GM21515 (cell line): ENCODE results near the gene WWOX.

ENCODE experiments used
- ATAC-seq: cut with Tn5 transposase; IDR thresholded peaks from one replicate; pipeline ENCODE4 v1.9.1; 2021; ENCODE audit not compliant: unreplicated experiment

WWOX gene

DNA sequence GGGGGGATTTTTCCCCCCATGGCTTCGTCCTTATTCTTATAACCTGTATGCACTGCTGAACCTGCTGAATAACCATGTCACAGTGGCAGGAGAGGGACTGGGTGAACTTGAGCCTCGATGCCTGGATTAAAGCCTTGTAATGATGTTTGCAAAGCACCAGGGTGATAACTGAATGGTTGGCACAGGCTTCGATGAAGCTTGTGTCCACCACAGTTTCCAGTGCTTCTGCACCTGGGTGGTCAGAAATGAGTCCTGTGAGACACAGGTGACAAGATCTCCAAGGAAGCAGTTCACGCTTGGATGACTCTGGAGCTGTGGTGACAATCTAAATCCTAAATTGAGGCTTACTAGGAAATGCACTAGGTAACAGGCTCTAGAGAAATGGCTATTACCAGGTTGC is 771.8 kb downstream of the WWOX start:
- no peak for ATAC-seq

DNA sequence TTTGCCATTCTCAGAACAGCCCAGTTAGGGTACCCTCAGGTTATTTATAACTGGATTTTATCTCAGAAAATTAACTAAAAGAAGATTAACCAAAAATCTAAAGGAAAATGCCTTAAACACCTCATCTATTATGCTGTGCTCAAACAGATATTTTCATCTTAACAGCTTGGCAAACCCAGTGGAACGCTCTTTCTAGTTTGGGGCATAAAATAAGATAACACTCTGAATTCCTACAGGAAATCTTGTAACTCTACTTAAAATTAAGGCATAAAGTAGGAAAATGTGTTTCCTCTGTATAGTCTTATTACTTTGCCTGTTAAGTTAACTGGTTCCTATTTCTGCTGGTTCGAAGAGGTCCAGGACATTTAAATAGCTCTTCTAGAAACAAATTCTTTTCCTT is 777.2 kb downstream of the WWOX start:
- no peak for ATAC-seq

DNA sequence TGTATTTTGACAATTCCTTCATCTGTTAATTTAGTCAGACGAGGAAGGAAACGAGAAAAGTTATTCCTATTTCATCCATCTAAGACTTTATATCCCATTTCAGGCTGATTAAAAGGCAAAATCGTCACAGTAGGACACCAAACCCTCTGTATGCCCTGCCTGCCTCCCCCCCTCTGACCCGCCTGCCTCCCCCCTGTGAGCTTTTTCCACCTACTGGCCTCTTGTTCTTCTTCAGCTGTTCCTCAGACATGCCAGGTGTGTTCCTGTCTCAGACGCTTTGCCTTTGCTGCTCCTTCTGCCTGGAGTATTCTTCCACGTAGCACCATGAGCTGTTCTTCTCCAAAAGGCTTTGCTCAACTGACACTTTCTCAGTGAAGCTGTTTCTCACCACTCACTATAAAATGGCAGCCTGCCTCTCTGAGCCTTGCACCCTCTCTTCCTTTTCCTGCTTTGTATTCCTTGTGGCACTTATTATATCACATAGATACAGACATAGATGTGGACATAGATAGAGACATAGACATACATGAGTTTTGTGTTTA is 777.7 kb downstream of the WWOX start:
- ATAC-seq: no peak

DNA sequence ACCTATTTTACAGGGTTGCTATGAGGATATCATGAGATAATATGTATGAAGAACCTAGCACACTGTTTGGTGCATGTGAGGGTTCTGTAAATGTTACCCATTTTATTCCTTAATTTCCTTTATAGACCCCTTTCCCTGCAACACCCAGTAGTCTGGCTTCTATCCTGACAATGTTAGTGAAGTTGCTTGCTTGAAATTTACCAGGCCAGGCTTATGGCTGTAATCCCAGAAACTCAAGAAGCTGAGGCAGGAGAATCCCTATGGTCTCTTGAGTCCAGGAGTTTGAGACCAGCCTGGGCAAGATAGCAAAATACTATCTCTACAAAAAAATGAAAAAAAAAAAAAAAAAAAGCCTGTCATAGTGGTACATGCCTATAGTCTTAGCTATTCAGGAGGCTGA is 779.1 kb downstream of the WWOX start:
- ATAC-seq: no peak

DNA sequence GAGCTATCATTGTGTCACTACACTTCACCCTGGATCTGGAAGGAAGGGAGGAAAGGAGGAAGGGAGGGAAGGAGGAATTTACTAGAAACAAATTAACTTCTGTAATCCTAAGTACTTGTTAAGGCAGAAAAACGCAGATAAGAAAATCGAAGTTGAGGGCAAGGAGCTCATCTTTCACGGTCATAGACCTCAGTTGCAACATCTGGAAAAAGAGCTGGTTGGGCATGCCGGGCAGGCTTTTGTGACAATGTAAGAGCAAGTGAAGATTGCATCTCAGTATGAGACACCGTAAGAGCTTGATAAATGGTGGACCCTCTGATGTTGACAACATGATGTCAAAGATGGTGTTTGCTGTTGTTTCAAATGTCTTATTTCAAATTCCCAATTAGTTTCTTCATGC is 779.6 kb downstream of the WWOX start:
- ATAC-seq: no peak

DNA sequence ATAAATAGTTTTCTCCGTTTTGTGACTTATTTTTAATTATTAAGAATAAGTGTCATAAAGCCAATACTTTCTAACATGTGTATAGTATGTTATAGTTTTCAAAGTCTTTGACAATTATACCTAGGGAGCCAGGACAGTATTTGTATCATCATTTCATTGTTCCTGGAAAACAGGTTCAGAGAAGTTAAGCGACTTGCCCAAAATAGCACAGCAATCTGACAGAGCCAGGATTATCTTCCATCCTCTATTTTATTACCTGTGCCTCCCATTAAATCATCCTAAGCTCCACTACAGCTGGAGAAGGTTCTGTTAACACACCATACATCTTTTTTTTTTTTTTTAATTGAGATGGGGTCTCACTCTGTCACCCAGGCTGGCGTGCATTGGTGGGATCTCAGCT is 782.7 kb downstream of the WWOX start:
- no peak for ATAC-seq

DNA sequence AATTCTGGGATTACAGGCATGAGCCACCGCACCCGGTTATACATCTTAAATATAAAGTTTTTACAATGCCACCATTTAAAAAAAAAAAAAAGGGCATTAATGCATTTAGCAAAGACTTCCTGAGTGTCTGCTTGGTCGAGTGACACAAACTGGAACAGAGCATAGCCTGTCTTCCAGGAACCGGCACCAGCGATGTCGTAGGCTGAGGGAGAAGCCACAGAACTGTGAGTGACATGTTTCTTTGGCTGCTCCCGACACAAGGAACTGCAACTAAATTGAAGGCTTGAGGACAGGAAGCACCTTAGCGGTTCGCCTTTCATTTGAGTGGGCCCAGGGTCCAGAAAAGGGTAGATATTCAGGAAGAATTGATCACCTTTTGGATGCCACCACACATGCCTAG is 783.3 kb downstream of the WWOX start:
- no peak for ATAC-seq

DNA sequence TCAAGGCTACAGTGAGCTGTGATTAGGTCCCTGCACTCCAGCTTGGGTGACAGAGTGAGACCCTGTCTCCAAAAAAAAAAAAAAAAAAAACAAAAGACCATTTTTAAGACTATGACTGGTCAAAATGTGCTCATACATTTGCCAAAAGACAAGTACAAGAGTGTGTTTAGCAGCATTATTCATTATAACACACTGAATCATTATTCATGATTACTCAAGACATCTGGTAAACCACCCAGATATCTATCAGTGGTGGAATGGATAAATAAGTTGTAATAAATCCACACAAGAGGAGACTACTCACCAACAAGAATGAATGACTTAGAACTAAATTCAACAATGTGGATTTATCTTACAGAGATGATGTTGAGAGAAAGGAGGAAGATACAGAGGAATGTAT is 784.8 kb downstream of the WWOX start:
- no peak for ATAC-seq

DNA sequence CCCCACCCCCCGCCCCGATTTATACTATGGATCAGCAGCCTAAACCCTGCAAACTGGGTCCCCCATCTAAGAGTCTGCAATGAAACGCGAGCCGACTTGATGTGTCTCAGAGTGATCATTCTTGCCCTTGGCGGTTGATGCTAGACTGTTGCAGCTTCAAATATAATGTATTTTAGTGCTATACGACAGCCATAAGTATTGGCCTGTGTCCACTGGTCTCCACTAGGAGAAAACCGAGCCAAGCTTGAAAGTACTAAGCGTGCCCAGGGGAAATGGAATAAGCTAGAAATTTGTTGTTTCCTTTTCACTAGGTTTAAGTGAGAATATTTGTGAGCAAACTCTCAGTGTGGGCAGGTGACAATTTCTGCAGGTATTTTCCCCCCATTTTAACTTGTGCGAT is 789.9 kb downstream of the WWOX start:
- no peak for ATAC-seq

DNA sequence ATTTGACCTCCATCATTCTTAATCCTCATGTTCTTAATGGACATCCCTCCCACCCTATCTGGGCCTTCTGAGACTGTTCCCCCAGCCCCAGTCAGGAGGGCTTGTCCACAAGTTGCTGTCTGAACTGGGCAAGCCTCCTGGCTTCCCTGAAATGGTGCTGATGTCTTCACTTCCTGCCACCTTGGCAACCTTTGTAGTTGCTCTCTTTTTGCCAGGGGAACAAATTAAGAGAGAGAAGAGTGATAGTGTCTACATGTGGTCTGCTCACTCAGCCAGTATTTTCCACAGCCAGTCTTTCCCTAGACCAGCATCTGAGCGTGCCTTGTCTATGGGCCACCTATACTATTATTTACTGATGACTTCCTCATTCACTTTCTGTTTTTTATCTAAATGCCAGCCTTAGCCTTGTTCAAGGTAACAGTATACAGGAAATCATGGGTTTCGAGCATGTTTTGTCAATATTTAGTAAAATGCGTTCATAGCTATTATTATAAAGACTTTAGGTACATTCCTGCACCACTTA is 791.0 kb downstream of the WWOX start:
- ATAC-seq: no peak

DNA sequence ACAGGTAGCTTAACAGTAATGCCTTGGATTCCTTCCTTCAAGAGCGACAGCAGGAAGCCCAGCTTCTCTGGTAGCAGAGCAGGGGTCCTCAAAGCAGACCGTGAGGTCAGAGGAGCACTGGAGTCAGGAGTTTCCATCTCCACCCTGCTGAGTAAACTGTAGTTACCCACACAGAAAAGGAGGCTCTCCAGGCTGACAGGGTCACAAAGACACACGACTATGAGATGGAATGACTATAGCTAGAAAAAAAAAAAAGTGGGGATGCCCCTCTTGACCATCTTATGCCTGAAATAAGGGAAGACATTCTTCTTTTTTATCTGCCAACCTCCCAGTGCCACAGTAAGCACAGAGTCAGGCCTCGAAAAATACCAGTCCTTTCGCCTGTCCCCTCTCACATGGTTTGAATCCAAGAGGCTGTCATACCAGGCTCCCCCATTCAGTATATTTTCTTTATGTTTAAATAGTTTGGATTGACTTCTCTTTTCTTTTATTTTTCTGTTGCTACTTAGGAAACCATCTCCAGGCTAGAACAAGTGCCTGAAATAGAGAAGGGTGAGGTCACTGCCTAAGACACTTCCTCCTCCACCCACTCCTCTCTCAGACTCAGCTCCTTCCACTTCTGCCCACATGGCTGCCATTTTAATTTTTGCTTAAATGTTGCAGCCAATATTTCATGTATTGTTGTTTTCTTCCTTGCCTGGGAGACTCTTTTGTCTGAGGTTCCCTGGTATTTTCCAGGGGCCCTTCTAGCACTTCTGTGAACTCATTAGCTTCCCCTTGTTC is 793.7 kb downstream of the WWOX start:
- ATAC-seq: no peak

DNA sequence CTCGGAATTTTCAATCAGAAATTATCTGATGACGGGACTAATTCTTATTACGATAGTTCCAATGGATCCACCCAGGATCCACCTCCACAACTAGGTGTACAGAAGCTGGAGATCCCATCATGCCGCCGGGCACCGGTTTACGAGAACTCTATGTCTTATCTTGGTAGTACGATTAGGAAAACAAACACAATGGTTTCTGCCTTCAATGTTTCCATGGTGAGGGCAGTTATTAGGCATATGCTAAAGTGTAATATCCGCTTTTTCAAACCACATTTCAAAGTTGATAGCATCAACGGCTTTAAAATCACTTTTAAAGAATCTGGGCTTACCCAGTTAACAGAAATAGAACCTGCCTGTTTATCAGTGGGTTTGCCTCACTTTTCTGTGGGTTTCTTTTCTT is 795.4 kb downstream of the WWOX start:
- no peak for ATAC-seq

DNA sequence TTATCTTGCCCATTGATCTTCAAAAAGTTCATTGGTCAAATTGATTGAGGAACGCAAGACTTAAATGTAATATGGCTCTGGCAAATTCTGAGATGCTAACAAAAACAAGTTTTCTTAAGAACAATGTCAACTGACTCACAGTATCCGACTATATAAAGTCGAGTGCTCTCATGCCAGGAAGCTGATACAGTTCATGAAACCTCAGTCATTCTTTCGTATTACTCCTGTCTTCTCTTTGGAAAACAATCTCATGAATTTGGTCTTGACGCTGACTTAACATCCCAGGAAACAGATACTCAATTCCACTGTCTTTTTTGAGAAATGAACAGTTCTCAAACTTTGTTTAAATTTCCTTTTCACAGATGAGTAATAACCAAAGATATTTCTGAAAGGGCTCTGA is 796.2 kb downstream of the WWOX start:
- no peak for ATAC-seq

DNA sequence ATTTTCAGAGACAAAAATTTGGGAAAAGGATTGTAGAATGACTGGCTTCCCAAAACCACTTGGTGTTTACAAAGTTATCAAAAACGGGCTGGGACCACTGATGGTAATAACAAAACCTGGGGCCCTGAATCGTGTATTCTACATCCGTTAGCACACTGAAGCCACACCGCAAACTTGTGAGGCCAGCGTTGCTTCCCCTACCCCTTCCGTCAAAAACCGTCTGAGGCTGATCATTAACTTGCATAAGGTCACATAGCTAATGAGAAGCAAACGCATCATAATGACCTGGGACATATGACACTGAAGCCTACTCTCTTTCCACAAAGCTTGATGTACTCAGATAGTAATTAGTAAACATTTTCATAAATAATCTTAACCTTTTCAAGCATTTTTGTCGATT is 796.8 kb downstream of the WWOX start:
- no peak for ATAC-seq

DNA sequence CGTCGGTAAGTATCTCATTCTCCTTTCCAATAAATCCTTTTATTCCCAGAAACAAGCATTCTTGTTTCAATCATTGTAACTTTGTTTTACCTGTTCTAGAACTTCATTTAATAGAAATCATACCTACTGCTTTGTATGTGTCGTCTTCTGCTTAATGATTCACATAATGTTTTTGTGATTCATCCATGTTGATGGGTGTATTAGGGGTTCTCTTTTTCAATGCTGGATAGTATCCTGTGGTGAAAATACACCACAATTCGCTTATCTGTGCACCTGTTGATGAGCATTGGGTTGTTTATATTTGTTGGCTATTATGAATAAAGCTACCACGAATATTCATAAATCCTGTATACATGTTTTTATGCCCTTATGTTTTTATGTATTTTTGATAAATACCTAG is 797.8 kb downstream of the WWOX start:
- no peak for ATAC-seq

DNA sequence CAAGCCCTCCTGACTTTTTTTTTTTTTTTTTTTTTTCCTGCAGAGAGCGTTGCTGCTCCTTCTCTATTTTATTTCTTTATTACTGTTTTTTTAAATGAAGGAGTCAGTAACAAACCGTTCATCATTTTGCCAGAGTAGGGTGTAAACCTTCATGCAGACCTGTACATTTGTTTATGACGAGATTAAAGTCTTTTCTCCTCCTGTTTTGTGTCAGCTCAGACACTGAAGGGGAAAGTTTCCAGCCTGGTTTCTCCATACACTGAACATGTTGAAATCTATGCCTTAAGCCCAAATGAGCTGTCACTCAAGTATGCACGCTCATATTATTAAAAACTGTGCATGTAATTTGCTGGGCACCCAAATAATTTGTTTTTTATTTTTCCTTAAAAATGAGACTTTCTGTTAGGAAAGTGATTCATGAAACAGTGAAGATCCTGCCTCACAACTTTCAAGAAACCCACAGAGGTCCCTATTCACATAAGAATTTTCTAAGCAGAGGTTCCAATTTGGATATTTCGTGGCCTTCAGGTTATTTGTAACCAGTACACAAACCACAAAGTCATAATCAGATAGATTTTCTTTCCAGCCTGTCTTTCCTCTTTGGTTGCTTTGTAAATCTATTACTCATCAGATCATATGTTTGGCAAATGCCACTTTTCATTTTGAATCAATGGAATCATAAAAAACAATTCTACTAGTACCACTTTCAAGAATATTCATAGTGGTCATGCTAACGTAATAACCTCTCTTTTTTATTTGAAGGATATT is 800.8 kb downstream of the WWOX start:
- ATAC-seq: no peak

DNA sequence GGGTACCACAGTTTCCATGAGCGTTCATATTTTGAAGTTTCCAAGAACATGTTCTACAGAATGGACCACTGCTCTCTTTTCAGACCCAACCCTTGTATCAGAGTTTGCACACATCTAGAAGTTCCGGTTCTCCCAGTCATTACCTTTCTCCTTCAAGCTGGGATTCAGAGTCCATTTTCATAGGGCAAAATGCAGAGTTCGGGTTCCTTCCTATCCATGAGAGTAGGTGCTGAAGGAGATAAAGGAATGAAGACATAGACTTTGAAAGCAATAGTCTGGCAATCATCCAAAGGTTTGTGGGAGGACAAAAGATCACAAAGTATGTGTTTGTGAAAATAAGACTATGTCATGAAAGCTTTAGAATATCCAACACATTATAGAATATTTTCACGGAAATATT is 801.5 kb downstream of the WWOX start:
- ATAC-seq: no peak

DNA sequence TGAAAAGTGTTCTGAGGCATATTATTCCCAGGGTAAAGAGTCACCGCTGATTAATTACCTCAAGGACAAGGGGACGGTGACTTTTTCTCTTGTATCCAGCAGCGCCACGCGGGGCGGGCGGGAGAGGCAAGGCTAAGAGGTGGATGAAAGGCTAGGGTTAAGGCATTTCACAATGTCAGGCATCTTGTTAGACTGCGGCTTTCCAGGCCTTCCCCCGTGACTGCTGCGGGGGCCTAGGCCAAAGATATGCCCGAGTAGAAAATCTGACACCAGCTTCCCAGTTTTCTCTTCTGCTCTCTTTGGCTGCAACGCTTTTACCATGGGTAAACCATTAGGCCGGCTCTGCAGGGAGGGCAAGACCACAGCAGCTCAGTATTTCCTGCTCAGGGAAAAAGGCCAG is 802.9 kb downstream of the WWOX start:
- no peak for ATAC-seq

DNA sequence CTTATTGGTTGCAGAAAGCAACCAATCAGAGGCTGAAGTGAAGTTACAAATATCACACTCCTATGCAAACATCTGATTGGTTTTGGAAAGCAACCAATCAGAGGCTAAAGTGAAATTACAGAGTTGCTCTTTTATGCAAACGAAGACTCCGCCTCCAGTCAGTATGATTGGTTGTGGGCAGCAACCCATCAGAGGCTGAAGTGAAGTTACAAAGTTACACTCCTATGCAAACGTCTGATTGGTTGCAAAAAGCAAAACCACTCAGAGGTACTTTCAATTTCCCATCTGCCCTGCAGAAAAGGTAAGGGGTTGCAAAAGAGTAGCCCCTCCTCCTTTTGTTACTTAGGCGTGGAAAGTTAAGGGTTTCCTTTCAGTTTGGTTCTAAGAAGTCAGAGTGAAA is 803.8 kb downstream of the WWOX start:
- no peak for ATAC-seq

DNA sequence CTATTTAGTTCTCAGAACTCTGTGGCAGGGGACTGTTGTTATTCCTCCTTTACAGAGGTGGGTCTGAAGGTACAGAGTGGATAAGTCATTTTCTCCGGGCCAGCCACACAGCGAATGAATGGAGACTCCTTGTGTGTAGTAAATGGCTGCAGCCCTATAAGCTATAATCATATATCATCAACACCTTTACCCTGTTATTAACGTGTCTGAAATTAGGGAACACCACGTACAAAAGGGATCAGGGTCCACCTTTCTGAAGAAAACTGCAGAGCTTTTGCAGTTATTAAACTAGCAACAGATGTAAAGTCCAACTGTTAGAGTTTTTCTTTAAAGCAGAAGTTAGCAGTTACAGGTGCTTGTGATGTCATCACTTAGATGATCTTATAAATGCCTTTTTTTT is 804.4 kb downstream of the WWOX start:
- ATAC-seq: no peak

DNA sequence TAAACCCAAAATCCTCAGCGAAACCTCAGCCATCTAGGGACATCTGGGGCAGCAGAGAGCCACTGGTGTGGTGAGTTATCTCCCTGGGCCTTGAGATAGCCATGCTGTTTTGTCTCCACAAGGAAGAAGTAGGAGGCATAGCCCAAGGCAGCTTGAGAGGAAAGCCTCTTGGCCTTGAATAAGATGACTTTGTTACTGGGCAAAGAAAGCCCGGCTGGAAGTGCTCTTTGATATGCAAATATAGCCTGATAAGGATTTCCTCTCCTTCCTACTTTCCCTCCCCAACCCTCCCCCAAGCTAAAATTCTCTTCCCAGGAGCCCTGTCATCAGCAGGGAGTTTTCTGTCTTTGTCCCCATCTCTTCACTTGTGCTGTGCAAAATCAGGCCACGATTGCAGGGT is 806.7 kb downstream of the WWOX start:
- no peak for ATAC-seq

DNA sequence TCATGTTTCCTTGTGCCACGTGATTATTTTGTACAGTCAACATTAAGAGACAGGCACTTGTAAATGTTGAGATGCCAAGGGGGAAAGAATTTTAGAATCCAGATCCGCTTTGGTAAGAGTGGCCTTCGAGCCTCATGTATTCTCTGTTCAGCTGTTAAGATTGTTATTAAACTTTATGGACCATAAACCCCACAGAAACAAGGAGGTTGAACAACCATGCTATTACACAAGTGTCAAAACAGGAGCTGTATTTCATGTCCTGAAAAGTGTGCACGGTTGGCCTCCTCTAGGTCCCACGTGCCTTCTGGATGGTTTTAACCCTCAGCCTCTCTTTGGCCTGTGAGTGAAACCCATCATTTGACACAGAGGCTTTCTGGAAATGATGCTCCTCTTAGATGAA is 809.8 kb downstream of the WWOX start:
- ATAC-seq: no peak
